ENCODE data around the gene CASTOR2. TPM values are rescaled to one million over a fixed set of nuclear protein-coding genes. Genes with fewer than 3 reads are reported as not detected.
"Not testable (repeated sequence)": the region's sequence is repeated elsewhere in the genome, so short reads cannot be mapped to it uniquely, and the experiment has no call there.

The CASTOR2 gene
- total and polyA plus RNA-seq, 4 experiments from 2014 or later, result 0.55 to 3.9 (median 2.2) TPM

- H3K36me3 ChIP-seq (ENCODE audit: insufficient read depth, low read length); H3K27ac Mint-ChIP-seq; H3K36me3 Mint-ChIP-seq; CTCF ChIA-PET (ENCODE audit: partially characterized antibody); H3K9me3 ChIP-seq (ENCODE audit: control insufficient read depth in 1 of 2, low read length in 2 of 2); POLR2A ChIA-PET (ENCODE audit: partially characterized antibody); H3K4me3 ChIP-seq (ENCODE audit: low read length in 2 of 2); H3K27ac ChIP-seq (ENCODE audit: low read depth, low read length); H3K9me3 Mint-ChIP-seq; intact Hi-C loops (cut with micrococcal nuclease); H3K4me3 Mint-ChIP-seq; DNase-seq; H3K27me3 ChIP-seq (ENCODE audit: insufficient read depth, low read length); H3K4me1 ChIP-seq (ENCODE audit: insufficient read depth, low read length); H3K4me1 Mint-ChIP-seq; H3K27me3 Mint-ChIP-seq: not testable (repeated sequence)
These were observed 20.6 kb upstream of the CASTOR2 start for GRCh38 chr7:74943923-74944322.

GRCh38 chr7:74947741-74948140 lies 16.8 kb upstream of the CASTOR2 start:
- not testable (repeated sequence) for H3K9me3 ChIP-seq (ENCODE audit: control insufficient read depth in 1 of 2, low read length in 2 of 2); H3K27me3 ChIP-seq (ENCODE audit: insufficient read depth, low read length)

GRCh38 chr7:74953774-74954173 lies 10.7 kb upstream of the CASTOR2 start:
- H3K4me1 ChIP-seq (ENCODE audit: insufficient read depth, low read length); POLR2A ChIA-PET (ENCODE audit: partially characterized antibody); H3K4me3 Mint-ChIP-seq; H3K4me1 Mint-ChIP-seq; H3K27ac ChIP-seq (ENCODE audit: low read depth, low read length); H3K36me3 ChIP-seq (ENCODE audit: insufficient read depth, low read length); H3K27me3 Mint-ChIP-seq; DNase-seq; intact Hi-C loops (cut with micrococcal nuclease); H3K9me3 ChIP-seq (ENCODE audit: control insufficient read depth in 1 of 2, low read length in 2 of 2); H3K9me3 Mint-ChIP-seq; H3K27me3 ChIP-seq (ENCODE audit: insufficient read depth, low read length); H3K36me3 Mint-ChIP-seq; H3K27ac Mint-ChIP-seq; H3K4me3 ChIP-seq (ENCODE audit: low read length in 2 of 2); CTCF ChIA-PET (ENCODE audit: partially characterized antibody): not testable (repeated sequence)

More at GRCh38 chr7:74947741-74948140, 16.8 kb upstream of the CASTOR2 start:
- H3K4me3 Mint-ChIP-seq; H3K27ac ChIP-seq (ENCODE audit: low read depth, low read length); H3K9me3 Mint-ChIP-seq; CTCF ChIA-PET (ENCODE audit: partially characterized antibody); H3K4me1 Mint-ChIP-seq; POLR2A ChIA-PET (ENCODE audit: partially characterized antibody); H3K4me1 ChIP-seq (ENCODE audit: insufficient read depth, low read length); H3K27me3 Mint-ChIP-seq; H3K4me3 ChIP-seq (ENCODE audit: low read length in 2 of 2); DNase-seq; H3K36me3 Mint-ChIP-seq; H3K36me3 ChIP-seq (ENCODE audit: insufficient read depth, low read length); H3K27ac Mint-ChIP-seq; intact Hi-C loops (cut with micrococcal nuclease): not testable (repeated sequence)

GRCh38 chr7:74958328-74958727 lies 6.2 kb upstream of the CASTOR2 start:
- intact Hi-C loops (cut with micrococcal nuclease); H3K27ac ChIP-seq (ENCODE audit: low read depth, low read length); POLR2A ChIA-PET (ENCODE audit: partially characterized antibody); H3K4me3 ChIP-seq (ENCODE audit: low read length in 2 of 2); H3K27me3 ChIP-seq (ENCODE audit: insufficient read depth, low read length); DNase-seq; CTCF ChIA-PET (ENCODE audit: partially characterized antibody); H3K9me3 ChIP-seq (ENCODE audit: control insufficient read depth in 1 of 2, low read length in 2 of 2); H3K36me3 Mint-ChIP-seq; H3K4me3 Mint-ChIP-seq; H3K27ac Mint-ChIP-seq; H3K36me3 ChIP-seq (ENCODE audit: insufficient read depth, low read length); H3K4me1 ChIP-seq (ENCODE audit: insufficient read depth, low read length); H3K27me3 Mint-ChIP-seq; H3K9me3 Mint-ChIP-seq; H3K4me1 Mint-ChIP-seq: not testable (repeated sequence)

GRCh38 chr7:74963704-74964510 lies 598 bp upstream of the CASTOR2 start:
- POLR2A ChIA-PET (ENCODE audit: partially characterized antibody), result not testable (repeated sequence)

GRCh38 chr7:74966208-74966854 lies 1.8 kb downstream of the CASTOR2 start:
- DNase-seq; intact Hi-C loops (cut with micrococcal nuclease); H3K27me3 ChIP-seq (ENCODE audit: insufficient read depth, low read length); H3K4me1 Mint-ChIP-seq; H3K36me3 ChIP-seq (ENCODE audit: insufficient read depth, low read length); POLR2A ChIA-PET (ENCODE audit: partially characterized antibody); CTCF ChIA-PET (ENCODE audit: partially characterized antibody); H3K9me3 ChIP-seq (ENCODE audit: control insufficient read depth in 1 of 2, low read length in 2 of 2); H3K4me3 Mint-ChIP-seq; H3K4me1 ChIP-seq (ENCODE audit: insufficient read depth, low read length); H3K27me3 Mint-ChIP-seq; H3K27ac Mint-ChIP-seq; H3K27ac ChIP-seq (ENCODE audit: low read depth, low read length); H3K4me3 ChIP-seq (ENCODE audit: low read length in 2 of 2); H3K36me3 Mint-ChIP-seq; H3K9me3 Mint-ChIP-seq: not testable (repeated sequence)

More at GRCh38 chr7:74963704-74964510, 598 bp upstream of the CASTOR2 start:
- peak in 2 of 5 donors; percentile 18 to 21 for DNase-seq
- H3K27me3 Mint-ChIP-seq; H3K27ac ChIP-seq (ENCODE audit: low read depth, low read length); H3K27me3 ChIP-seq (ENCODE audit: insufficient read depth, low read length); H3K9me3 Mint-ChIP-seq; H3K27ac Mint-ChIP-seq; H3K9me3 ChIP-seq (ENCODE audit: control insufficient read depth in 1 of 2, low read length in 2 of 2); intact Hi-C loops (cut with micrococcal nuclease); H3K4me1 ChIP-seq (ENCODE audit: insufficient read depth, low read length); CTCF ChIA-PET (ENCODE audit: partially characterized antibody); H3K4me3 ChIP-seq (ENCODE audit: low read length in 2 of 2); H3K4me1 Mint-ChIP-seq; H3K36me3 Mint-ChIP-seq; H3K36me3 ChIP-seq (ENCODE audit: insufficient read depth, low read length): not testable (repeated sequence)
- peak overlapping the region in 5 of 8 donors; percentile 35 to 64 (median 49) for H3K4me3 Mint-ChIP-seq

- H3K9me3 ChIP-seq (ENCODE audit: control insufficient read depth in 1 of 2, low read length in 2 of 2); H3K9me3 Mint-ChIP-seq; H3K27ac ChIP-seq (ENCODE audit: low read depth, low read length); H3K36me3 ChIP-seq (ENCODE audit: insufficient read depth, low read length); H3K4me3 Mint-ChIP-seq; H3K4me1 ChIP-seq (ENCODE audit: insufficient read depth, low read length); DNase-seq; intact Hi-C loops (cut with micrococcal nuclease); H3K36me3 Mint-ChIP-seq; POLR2A ChIA-PET (ENCODE audit: partially characterized antibody); CTCF ChIA-PET (ENCODE audit: partially characterized antibody); H3K4me1 Mint-ChIP-seq; H3K4me3 ChIP-seq (ENCODE audit: low read length in 2 of 2); H3K27ac Mint-ChIP-seq; H3K27me3 Mint-ChIP-seq; H3K27me3 ChIP-seq (ENCODE audit: insufficient read depth, low read length): not testable (repeated sequence)
These were observed 2.4 kb downstream of the CASTOR2 start for GRCh38 chr7:74966909-74967308.
